Cardiac fibroblast (primary cell): Measurements from ENCODE around the gene RBM45.

Experiments used
- DNase-seq, 2 donors: peaks; one replicate each; pipeline versions ENCODE4 v3.0.0 to v3.0.0-alpha.2; 2010; ENCODE audit warnings: low read depth in 2 of 2
- H3K4me3 ChIP-seq, 2 donors: replicated peaks in 1 of 2; 1 replicate in 1 of 2; 2 replicates in 1 of 2; pipeline ENCODE4 v1.5.1; 2011; ENCODE audit warnings: low read depth in 2 of 2, low read length in 2 of 2, mild to moderate bottlenecking in 2 of 2, moderate library complexity in 1 of 2
- CTCF ChIP-seq: IDR thresholded peaks from one replicate; pipeline ENCODE4 v1.5.1; 2011; ENCODE audit warnings: low read depth, mild to moderate bottlenecking, low read length, inconsistent platforms

RBM45 gene

GRCh38 chr2:178112202-178113152 is at the start of gene RBM45:
Gene RBM45, plus strand, starts transcription at chr2:178112437. Its CDS starts 110 bp downstream, at chr2:178112547.
- peak; percentile 97 for TF ChIP-seq CTCF
- DNase-seq = peak; percentile 95 to 96
- H3K4me3 ChIP-seq = peak within 1 kb of the TSS; percentile 93 to 98

- DNase-seq = no peak
- no peak overlapping the region for H3K4me3 ChIP-seq
- TF ChIP-seq CTCF = no peak
Observed at GRCh38 chr2:178066324-178066723, 45.9 kb upstream of the RBM45 start.

GRCh38 chr2:178066890-178067669 is 45.2 kb upstream of the RBM45 start:
- DNase-seq = no peak
- H3K4me3 ChIP-seq = no peak overlapping the region
- no peak for TF ChIP-seq CTCF

- TF ChIP-seq CTCF = no peak
- no peak overlapping the region for H3K4me3 ChIP-seq
- no peak for DNase-seq
Observed at GRCh38 chr2:178068823-178069454, 43.3 kb upstream of the RBM45 start.

- no peak for DNase-seq
- TF ChIP-seq CTCF = no peak
- no peak overlapping the region for H3K4me3 ChIP-seq
Observed at GRCh38 chr2:178069551-178069950, 42.7 kb upstream of the RBM45 start.

GRCh38 chr2:178070824-178071223 is 41.4 kb upstream of the RBM45 start:
- no peak overlapping the region for H3K4me3 ChIP-seq
- TF ChIP-seq CTCF = no peak
- no peak for DNase-seq
